H1 (cell line): ENCODE results near the gene ACBD6. TPM values are rescaled to one million over a fixed set of nuclear protein-coding genes. Genes with fewer than 3 reads are reported as not detected.

Experiments used
- CTCF ChIA-PET: fragments of 300-600 bp; sonication (Branson Sonifier 250); formaldehyde crosslinking; loops from one replicate; lab custom pipeline; 2021; ENCODE audit not compliant: partially characterized antibody; lab: Charles Lee
- POLR2A ChIA-PET: fragments of 300-600 bp; sonication (Branson Sonifier 250); formaldehyde crosslinking; loops from one replicate; lab custom pipeline; 2021; ENCODE audit warnings: inconsistent platforms; ENCODE audit not compliant: partially characterized antibody; lab: Charles Lee
- DNase-seq, 2 experiments: peaks; one replicate each; pipeline versions ENCODE4 v3.0.0 to v3.0.0-alpha.2; 2010 to 2022; ENCODE audit warnings: low spot score in 2 of 2, low read depth in 1 of 2, mixed read lengths in 1 of 2
- FAIRE-seq: peaks from 2 replicates; lab custom pipeline; 2011; peaks lifted over from hg19 to GRCh38; lab: Jason Lieb, UNC
- H2AFZ ChIP-seq: 2 replicates; pipeline ENCODE4 v1.8.1; 2012; ENCODE audit warnings: low read length, inconsistent platforms
- H2AK5ac ChIP-seq: 2 replicates; pipeline ENCODE4 v1.6.1; 2013; ENCODE audit warnings: low read depth, low read length
- H2BK120ac ChIP-seq: replicated peaks from 2 replicates; pipeline ENCODE3; 2013; ENCODE audit warnings: low read depth, low read length, inconsistent platforms
- H2BK12ac ChIP-seq: 2 replicates; pipeline ENCODE4 v1.6.1; 2013; ENCODE audit warnings: low read depth, low read length
- H2BK15ac ChIP-seq: 2 replicates; pipeline ENCODE4 v1.6.1; 2013; ENCODE audit warnings: low read length
- H2BK20ac ChIP-seq: 2 replicates; pipeline ENCODE4 v1.6.1; 2013; ENCODE audit warnings: low read length
- H2BK5ac ChIP-seq: 2 replicates; pipeline ENCODE4 v1.6.1; 2013; ENCODE audit warnings: low read depth, low read length
- H3K14ac ChIP-seq: 2 replicates; pipeline ENCODE4 v1.6.1; 2013; ENCODE audit warnings: inconsistent platforms; ENCODE audit not compliant: insufficient read length
- H3K18ac ChIP-seq: 2 replicates; pipeline ENCODE4 v1.6.1; 2013; ENCODE audit warnings: low read length; ENCODE audit errors: extremely low read depth
- H3K23ac ChIP-seq: 2 replicates; pipeline ENCODE4 v1.6.1; 2013; ENCODE audit warnings: inconsistent platforms; ENCODE audit not compliant: insufficient read length
- H3K23me2 ChIP-seq: 2 replicates; pipeline ENCODE4 v1.6.1; 2013; ENCODE audit warnings: low read depth, low read length
- H3K27ac ChIP-seq: 2 replicates; pipeline ENCODE4 v1.6.1; 2011; ENCODE audit warnings: low read depth, low read length, inconsistent platforms
- H3K27me3 ChIP-seq, 4 experiments: replicated peaks in 1 of 4; 1 replicate in 1 of 4; 2 replicates in 3 of 4; pipeline versions ENCODE4 v1.6.1 to v1.8.1; 2011 to 2013; ENCODE audit warnings: low read length in 3 of 4, mild to moderate bottlenecking in 3 of 4, inconsistent platforms in 2 of 4, mixed read lengths in 2 of 4, moderate library complexity in 1 of 4; ENCODE audit not compliant: control insufficient read depth in 3 of 4, insufficient read depth in 3 of 4; ENCODE audit errors: extremely low read depth in 1 of 4
- H3K36me3 ChIP-seq, 4 experiments: 2 replicates each; pipeline versions ENCODE4 v1.6.1 to v1.8.1; 2011 to 2013; ENCODE audit warnings: mild to moderate bottlenecking in 4 of 4, low read length in 3 of 4, moderate library complexity in 2 of 4, control low read depth in 1 of 4, inconsistent platforms in 1 of 4; ENCODE audit not compliant: insufficient read depth in 4 of 4, control insufficient read depth in 2 of 4
- H3K4ac ChIP-seq: replicated peaks from 2 replicates; pipeline ENCODE3; 2013; ENCODE audit warnings: low read length, low read depth, mixed read lengths, inconsistent platforms; ENCODE audit not compliant: insufficient read length
- H3K4me1 ChIP-seq, 4 experiments: replicated peaks in 1 of 4; 1 replicate in 1 of 4; 2 replicates in 3 of 4; pipeline versions ENCODE4 v1.6.1 to v1.8.1; 2011 to 2013; ENCODE audit warnings: low read length in 3 of 4, inconsistent platforms in 2 of 4, mixed read lengths in 1 of 4; ENCODE audit not compliant: insufficient read depth in 4 of 4, control insufficient read depth in 3 of 4
- H3K4me2 ChIP-seq, 2 experiments: 2 replicates each; pipeline versions ENCODE4 v1.6.1 to v1.8.1; 2011 to 2013; ENCODE audit warnings: low read depth in 2 of 2, low read length in 2 of 2, control low read depth in 1 of 2, inconsistent platforms in 1 of 2, mild to moderate bottlenecking in 1 of 2; ENCODE audit not compliant: insufficient read depth in 1 of 2
- H3K4me3 ChIP-seq, 4 experiments: fragments of 200-600, 300-600 bp in 1 of 4; sonication (generic), shearing (Covaris generic), sonication (Bioruptor Twin) in 1 of 4; 2 replicates each; pipeline versions ENCODE4 v1.5.1 to v1.8.1; 2011 to 2016; ENCODE audit warnings: low read length in 4 of 4, low read depth in 3 of 4, control low read depth in 2 of 4, inconsistent platforms in 2 of 4, mild to moderate bottlenecking in 2 of 4, mixed read lengths in 1 of 4, moderate library complexity in 1 of 4; ENCODE audit not compliant: insufficient read depth in 2 of 4; ENCODE audit errors: extremely low read depth in 1 of 4
- H3K56ac ChIP-seq: replicated peaks from 2 replicates; pipeline ENCODE3; 2013; ENCODE audit warnings: low read depth, mild to moderate bottlenecking, mixed read lengths, low read length, inconsistent platforms; ENCODE audit not compliant: insufficient read length
- H3K79me1 ChIP-seq: 2 replicates; pipeline ENCODE4 v1.6.1; 2013; ENCODE audit warnings: low read depth, low read length, control low read depth
- H3K79me2 ChIP-seq, 2 experiments: 2 replicates each; pipeline versions ENCODE4 v1.6.1 to v1.8.1; 2012 to 2013; ENCODE audit warnings: low read length in 2 of 2, mild to moderate bottlenecking in 2 of 2, inconsistent platforms in 1 of 2; ENCODE audit not compliant: insufficient read depth in 2 of 2, control insufficient read depth in 1 of 2
- H3K9ac ChIP-seq, 4 experiments: replicated peaks in 1 of 4; 1 replicate in 1 of 4; 2 replicates in 3 of 4; pipeline versions ENCODE4 v1.6.1 to v1.8.1; 2011 to 2013; ENCODE audit warnings: low read depth in 3 of 4, low read length in 3 of 4, control low read depth in 2 of 4, mild to moderate bottlenecking in 2 of 4, moderate library complexity in 2 of 4, inconsistent platforms in 1 of 4; ENCODE audit errors: extremely low read depth in 1 of 4
- H3K9me3 ChIP-seq, 2 experiments: 2 replicates each; pipeline versions ENCODE4 v1.6.1 to v1.8.1; 2012 to 2013; ENCODE audit warnings: mild to moderate bottlenecking in 2 of 2, moderate library complexity in 2 of 2, control low read depth in 1 of 2, inconsistent platforms in 1 of 2, low read depth in 1 of 2, low read length in 1 of 2, mixed read lengths in 1 of 2; ENCODE audit not compliant: insufficient read depth in 2 of 2
- H4K20me1 ChIP-seq, 2 experiments: replicated peaks in 1 of 2; 2 replicates each; pipeline versions ENCODE3 to v1.8.1; 2011 to 2013; ENCODE audit warnings: inconsistent platforms in 2 of 2, low read length in 2 of 2, mild to moderate bottlenecking in 1 of 2; ENCODE audit not compliant: insufficient read depth in 2 of 2, control insufficient read depth in 1 of 2
- H4K5ac ChIP-seq: 2 replicates; pipeline ENCODE4 v1.6.1; 2013; ENCODE audit warnings: low read length, low read depth, mixed read lengths, inconsistent platforms; ENCODE audit not compliant: insufficient read length
- H4K8ac ChIP-seq: 2 replicates; pipeline ENCODE4 v1.8.0; 2013; ENCODE audit warnings: mild to moderate bottlenecking, moderate library complexity, low read length, inconsistent platforms; ENCODE audit not compliant: insufficient read depth; ENCODE audit errors: extremely low read depth
- H4K91ac ChIP-seq: replicated peaks from 2 replicates; pipeline ENCODE3; 2013; ENCODE audit warnings: low read length, mixed read lengths, inconsistent platforms; ENCODE audit not compliant: insufficient read length
- ASH2L ChIP-seq: fragments of 200-600, 300-600 bp; sonication (generic); IDR thresholded peaks from one replicate; pipeline ENCODE4 v1.7.1; 2017; ENCODE audit warnings: low read length
- BRCA1 ChIP-seq: IDR thresholded peaks from 2 replicates; pipeline ENCODE4 v1.6.1; 2012; ENCODE audit warnings: low read depth, low read length, improper control_type of control experiment
- CHD2 ChIP-seq: IDR thresholded peaks from 2 replicates; pipeline ENCODE4 v1.6.1; 2012; ENCODE audit warnings: low read length, improper control_type of control experiment
- CREB1 ChIP-seq: IDR thresholded peaks from 2 replicates; pipeline ENCODE4 v1.6.1; 2012; ENCODE audit warnings: inconsistent platforms
- EGR1 ChIP-seq: IDR thresholded peaks from 2 replicates; pipeline ENCODE4 v1.6.1; 2011; ENCODE audit warnings: low read depth, low read length, borderline replicate concordance
- EZH2 ChIP-seq: fragments of 200-600 bp; sonication (generic); IDR thresholded peaks from 2 replicates; pipeline ENCODE4 v1.7.1; 2012; ENCODE audit warnings: low read depth, mild to moderate bottlenecking, moderate library complexity, low read length, inconsistent platforms; ENCODE audit not compliant: severe bottlenecking
- GTF2F1 ChIP-seq: IDR thresholded peaks from 2 replicates; pipeline ENCODE4 v1.6.1; 2012; ENCODE audit warnings: low read depth, low read length, improper control_type of control experiment, borderline replicate concordance
- HDAC6 ChIP-seq: IDR thresholded peaks from one replicate; pipeline ENCODE4 v1.7.1; 2012; ENCODE audit warnings: low read depth, mild to moderate bottlenecking, inconsistent platforms, low read length, moderate library complexity
- KDM1A ChIP-seq: fragments of 200-600, 300-600 bp; sonication (generic); IDR thresholded peaks from 2 replicates; pipeline ENCODE4 v1.7.1; 2016; ENCODE audit warnings: mild to moderate bottlenecking, low read length, borderline replicate concordance
- KDM4A ChIP-seq: IDR thresholded peaks from one replicate; pipeline ENCODE4 v1.7.1; 2012; ENCODE audit warnings: low read depth, mild to moderate bottlenecking, moderate library complexity, low read length, inconsistent platforms; ENCODE audit not compliant: severe bottlenecking
- RNF2 ChIP-seq: fragments of 200-900, 300-1000 bp; sonication (generic); IDR thresholded peaks from 2 replicates; pipeline ENCODE4 v1.7.1; 2016; ENCODE audit warnings: borderline replicate concordance, low read depth, mild to moderate bottlenecking, antibody characterized with exemption, low read length; ENCODE audit not compliant: poor library complexity, severe bottlenecking; ENCODE audit errors: missing control alignments
- SIN3A ChIP-seq, 2 experiments: IDR thresholded peaks in 1 of 2; conservative IDR thresholded peaks in 1 of 2; 2 replicates each; pipeline ENCODE4 v1.6.1; 2011 to 2012; ENCODE audit warnings: low read length in 2 of 2, improper control_type of control experiment in 1 of 2, low read depth in 1 of 2, mild to moderate bottlenecking in 1 of 2
- SP2 ChIP-seq: IDR thresholded peaks from 2 replicates; pipeline ENCODE4 v1.6.1; 2012; ENCODE audit warnings: mild to moderate bottlenecking, low read length, inconsistent platforms
- SRF ChIP-seq: IDR thresholded peaks from 2 replicates; pipeline ENCODE4 v1.6.1; 2011; ENCODE audit warnings: mild to moderate bottlenecking, low read depth, low read length, moderate library complexity
- TEAD4 ChIP-seq: IDR thresholded peaks from 2 replicates; pipeline ENCODE4 v1.6.1; 2012; ENCODE audit warnings: low read depth, low read length, inconsistent platforms, mixed read lengths
- WGBS, 2 experiments: shearing (Covaris generic) in 1 of 2; methylation state at CpG; one replicate each; pipeline versions ENCODE4 v1.1.6 to v1.1.7; 2013 to 2015; ENCODE audit warnings: low lambda C conversion rate in 2 of 2, mixed read lengths in 2 of 2, inconsistent platforms in 1 of 2, low coverage in 1 of 2, missing lambda C conversion rate in 1 of 2; ENCODE audit not compliant: insufficient replicate concordance in 2 of 2, insufficient coverage in 1 of 2, insufficient read length in 1 of 2; ENCODE audit errors: extremely low coverage in 1 of 2, missing lambda C conversion rate in 1 of 2; 5-methylcytosine and 5-hydroxymethylcytosine counted together
- polyA plus RNA-seq, 7 experiments: library from polyadenylated mRNA; depleted of rRNA in 3 of 7; stranded (reverse) in 5 of 7; unstranded in 2 of 7; fragments of >200 nt in 5 of 7; fragments of 200-250 nt in 2 of 7; gene quantifications; 1 replicate in 5 of 7; 2 replicates in 1 of 7; 4 replicates in 1 of 7; pipeline versions ENCODE4 v1.2.1 to v1.2.3, GENCODE V29; 2011 to 2013; ENCODE audit warnings: missing spikeins in 2 of 7, mixed read lengths in 2 of 7
- total RNA-seq: library from RNA; stranded (reverse); fragmentation: NEBNext Ultra II Directional; extraction: Animal tissue kit (Norgen Biotek cat#: 25700); gene quantifications from 2 replicates; pipeline ENCODE4 v1.2.1, GENCODE V29; 2021

Gene ACBD6
- total and polyA plus RNA-seq, 2 of the 8 experiments (the other 6 are each of a cell fraction or from before 2014, with no cell fraction given) = 52.0 to 67.7 TPM

GRCh38 chr1:180370597-180370996 lies 131.8 kb downstream of the ACBD6 start:
- Histone ChIP-seq H3K79me1 (no peaks in the 10 kb centered on the region), H3K79me2 (0 out of 4 replicates have a peak, but pooled peaks cover 0 to 2% of the 10 kb centered on the region in 2 experiments), H3K27ac (no peak overlapping the region), H3K23ac (no peak overlapping the region), H3K27me3 (no peaks in the 10 kb centered on the region), H2AFZ (no peak overlapping the region), H3K36me3 (no peaks in the 10 kb centered on the region), H2BK5ac (no peak overlapping the region), H3K9ac (no peak overlapping the region), H2BK20ac (no peak overlapping the region), H4K91ac (no peak overlapping the region), H2BK120ac (no peak overlapping the region), H3K23me2 (no peaks in the 10 kb centered on the region; the same call in 1 of the 2 replicates), H2BK15ac (no peak overlapping the region), H3K14ac (no peak overlapping the region), H4K20me1 (no peaks in the 10 kb centered on the region), H3K18ac (no peak overlapping the region), H2AK5ac (no peak overlapping the region), H3K4ac (no peak overlapping the region), H4K8ac (no peak overlapping the region), H3K4me2 (no peak overlapping the region), H4K5ac (no peak overlapping the region), H3K4me1 (peaks cover 0 to 4% (median 0%) of the 10 kb centered on the region in 4 experiments; a peak in 2 of 7 replicates), H3K4me3 (no peak overlapping the region), H2BK12ac (no peak overlapping the region), H3K9me3 (no peaks in the 10 kb centered on the region), H3K56ac (no peak overlapping the region)
- DNase-seq = no peak
- ChIA-PET POLR2A (no interaction called here), CTCF (interaction anchor here (0.6 kb wide), 1 partner anchor 112 kb away, joined by 5 read pairs; no protein-coding TSS in a partner anchor)
- FAIRE-seq = no peak
- 94% methylated on average over 1 of the region's 1 CpG; no CpG with 5 or more reads in 1 of the 2 experiments for WGBS, 2 experiments
- TF ChIP-seq SP2 = no peak
- TF ChIP-seq BRCA1 = no peak
- no peak for TF ChIP-seq ASH2L
- no peak for TF ChIP-seq EZH2
- TF ChIP-seq GTF2F1 = no peak
- no peak for TF ChIP-seq RNF2
- no peak for TF ChIP-seq HDAC6
- TF ChIP-seq CREB1 = no peak
- TF ChIP-seq EGR1 = no peak
- TF ChIP-seq SIN3A (conservative IDR thresholded peaks at IDR 0.05 in 1 of 2, IDR thresholded peaks at IDR 0.05 in 1 of 2; ENCODE audit: low read depth in 1 of 2, low read length in 2 of 2) = no peak
- TF ChIP-seq TEAD4 = no peak
- no peak for TF ChIP-seq CHD2
- no peak for TF ChIP-seq KDM4A
- no peak for TF ChIP-seq KDM1A
- no peak for TF ChIP-seq SRF
